Measurements from ENCODE around the gene AGO1.

- TF ChIP-seq CTCF (IDR thresholded peaks at IDR 0.05) (no peak), POLR2A (IDR thresholded peaks at IDR 0.05) (no peak)
Measured at GRCh38 chr1:35863881-35864625, 19.0 kb upstream of the AGO1 start.
